ENCODE measurements around the gene FGF6.

The FGF6 gene

GRCh38 chr12:4446335-4446734 lies 720 bp upstream of the FGF6 start:
- Histone ChIP-seq H3K79me2 (ENCODE audit: insufficient read depth, low read length) (no peaks in the 10 kb centered on the region), H3K4me3 (ENCODE audit: low read depth in 1 of 2, low read length in 2 of 2) (no peak overlapping the region), H3K9me3 (ENCODE audit: insufficient read depth, low read length, severe bottlenecking) (no peaks in the 10 kb centered on the region), H3K9ac (ENCODE audit: low read depth, low read length) (no peak overlapping the region), H2AFZ (ENCODE audit: low read depth, low read length) (no peak overlapping the region), H3K27me3 (ENCODE audit: insufficient read depth, low read length, poor library complexity) (no peaks in the 10 kb centered on the region), H3K36me3 (ENCODE audit: insufficient read depth, low read length) (no peaks in the 10 kb centered on the region), H4K20me1 (ENCODE audit: insufficient read depth, low read length) (no peaks in the 10 kb centered on the region), H3K4me2 (ENCODE audit: insufficient read depth, low read length) (no peak overlapping the region), H3K4me1 (ENCODE audit: insufficient read depth, low read length) (peaks cover 44% of the 10 kb centered on the region), H3K27ac (ENCODE audit: low read length) (no peak overlapping the region)
- ATAC-seq (ENCODE audit: insufficient read depth, low read depth) = no peak
- no peak for DNase-seq
- TF ChIP-seq EZH2 (IDR thresholded peaks at IDR 0.05; ENCODE audit: borderline replicate concordance, low read depth, low read length, severe bottlenecking) = no peak
- TF ChIP-seq, protein P1, sequence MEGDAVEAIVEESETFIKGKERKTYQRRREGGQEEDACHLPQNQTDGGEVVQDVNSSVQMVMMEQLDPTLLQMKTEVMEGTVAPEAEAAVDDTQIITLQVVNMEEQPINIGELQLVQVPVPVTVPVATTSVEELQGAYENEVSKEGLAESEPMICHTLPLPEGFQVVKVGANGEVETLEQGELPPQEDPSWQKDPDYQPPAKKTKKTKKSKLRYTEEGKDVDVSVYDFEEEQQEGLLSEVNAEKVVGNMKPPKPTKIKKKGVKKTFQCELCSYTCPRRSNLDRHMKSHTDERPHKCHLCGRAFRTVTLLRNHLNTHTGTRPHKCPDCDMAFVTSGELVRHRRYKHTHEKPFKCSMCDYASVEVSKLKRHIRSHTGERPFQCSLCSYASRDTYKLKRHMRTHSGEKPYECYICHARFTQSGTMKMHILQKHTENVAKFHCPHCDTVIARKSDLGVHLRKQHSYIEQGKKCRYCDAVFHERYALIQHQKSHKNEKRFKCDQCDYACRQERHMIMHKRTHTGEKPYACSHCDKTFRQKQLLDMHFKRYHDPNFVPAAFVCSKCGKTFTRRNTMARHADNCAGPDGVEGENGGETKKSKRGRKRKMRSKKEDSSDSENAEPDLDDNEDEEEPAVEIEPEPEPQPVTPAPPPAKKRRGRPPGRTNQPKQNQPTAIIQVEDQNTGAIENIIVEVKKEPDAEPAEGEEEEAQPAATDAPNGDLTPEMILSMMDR (IDR thresholded peaks at IDR 0.05; ENCODE audit: borderline replicate concordance, extremely low read depth, low read length, poor library complexity, severe bottlenecking) = no peak

GRCh38 chr12:4444031-4444430 lies 1.6 kb downstream of the FGF6 start:
- 0 out of 2 replicates have a peak overlapping the region, but pooled peaks have one; percentile 9 for H3K9ac ChIP-seq (ENCODE audit: low read depth, low read length)

DNA sequence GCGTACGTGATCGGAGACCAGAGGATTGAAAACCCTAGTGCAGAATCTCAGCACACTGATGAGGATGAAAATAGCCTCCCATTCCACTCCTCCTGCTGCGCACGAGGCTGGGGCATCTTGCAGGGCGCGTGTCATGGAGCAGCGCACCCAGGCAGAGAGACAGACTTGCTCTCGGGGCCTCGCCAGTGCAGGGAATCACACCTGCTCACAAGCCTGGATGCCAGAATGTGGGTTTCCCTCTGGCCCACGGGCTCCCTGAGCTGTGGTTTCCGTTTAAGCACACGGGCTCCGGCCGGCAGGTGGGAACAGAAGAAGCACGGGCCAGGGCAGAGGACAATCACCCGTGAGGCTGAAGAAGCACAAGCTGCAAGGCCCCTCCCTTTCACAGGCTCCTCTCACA lies 2.0 kb downstream of the FGF6 start:
- H3K4me3 ChIP-seq (ENCODE audit: low read depth in 1 of 2, low read length in 2 of 2) = no peak overlapping the region
- H3K9ac ChIP-seq (ENCODE audit: low read depth, low read length) = 0 out of 2 replicates have a peak overlapping the region, but pooled peaks have one; percentile 9
- peak overlapping the region; percentile 86 for H3K27ac ChIP-seq (ENCODE audit: low read length)
- H4K20me1 ChIP-seq (ENCODE audit: insufficient read depth, low read length) = no peaks in the 10 kb centered on the region
- no peak overlapping the region for H2AFZ ChIP-seq (ENCODE audit: low read depth, low read length)
- peak overlapping the region; percentile 9; the same call in 1 of the 2 replicates for H3K4me2 ChIP-seq (ENCODE audit: insufficient read depth, low read length)
- H3K36me3 ChIP-seq (ENCODE audit: insufficient read depth, low read length) = no peaks in the 10 kb centered on the region
- no peaks in the 10 kb centered on the region for H3K27me3 ChIP-seq (ENCODE audit: insufficient read depth, low read length, poor library complexity)
- no peaks in the 10 kb centered on the region for H3K79me2 ChIP-seq (ENCODE audit: insufficient read depth, low read length)
- H3K4me1 ChIP-seq (ENCODE audit: insufficient read depth, low read length) = peaks cover 59% of the 10 kb centered on the region
- ATAC-seq (ENCODE audit: insufficient read depth, low read depth) = peak; percentile 32
- no peak for TF ChIP-seq EZH2 (IDR thresholded peaks at IDR 0.05; ENCODE audit: borderline replicate concordance, low read depth, low read length, severe bottlenecking)
- TF ChIP-seq, protein P1 (IDR thresholded peaks at IDR 0.05; ENCODE audit: borderline replicate concordance, extremely low read depth, low read length, poor library complexity, severe bottlenecking) = no peak
- peak; percentile 36 for DNase-seq
- H3K9me3 ChIP-seq (ENCODE audit: insufficient read depth, low read length, severe bottlenecking) = no peaks in the 10 kb centered on the region

More at GRCh38 chr12:4444031-4444430, 1.6 kb downstream of the FGF6 start:
- DNase-seq = no peak
- Histone ChIP-seq H3K4me3 (ENCODE audit: low read depth in 1 of 2, low read length in 2 of 2) (no peak overlapping the region), H3K9me3 (ENCODE audit: insufficient read depth, low read length, severe bottlenecking) (no peaks in the 10 kb centered on the region), H3K27me3 (ENCODE audit: insufficient read depth, low read length, poor library complexity) (no peaks in the 10 kb centered on the region), H2AFZ (ENCODE audit: low read depth, low read length) (no peak overlapping the region), H3K27ac (ENCODE audit: low read length) (peak overlapping the region; percentile 86; the same call in 1 of the 2 replicates), H3K79me2 (ENCODE audit: insufficient read depth, low read length) (no peaks in the 10 kb centered on the region), H3K36me3 (ENCODE audit: insufficient read depth, low read length) (no peaks in the 10 kb centered on the region), H3K4me2 (ENCODE audit: insufficient read depth, low read length) (0 out of 2 replicates have a peak overlapping the region, but pooled peaks have one; percentile 9), H3K4me1 (ENCODE audit: insufficient read depth, low read length) (peaks cover 55% of the 10 kb centered on the region), H4K20me1 (ENCODE audit: insufficient read depth, low read length) (no peaks in the 10 kb centered on the region)
- no peak for ATAC-seq (ENCODE audit: insufficient read depth, low read depth)
- no peak for TF ChIP-seq EZH2 (IDR thresholded peaks at IDR 0.05; ENCODE audit: borderline replicate concordance, low read depth, low read length, severe bottlenecking)
- TF ChIP-seq, protein P1 (IDR thresholded peaks at IDR 0.05; ENCODE audit: borderline replicate concordance, extremely low read depth, low read length, poor library complexity, severe bottlenecking) = no peak

Data from DND-41 (cell line).